GM20000 (cell line): ENCODE measurements around the gene PLEKHM3.

ENCODE experiments used
- DNase-seq: peaks from one replicate; pipeline ENCODE4 v3.0.0; 2012; ENCODE audit warnings: low spot score
- CTCF ChIP-seq: IDR thresholded peaks from 2 replicates; pipeline ENCODE4 v1.5.1; 2012; ENCODE audit warnings: mild to moderate bottlenecking, control low read depth; ENCODE audit errors: extremely low read depth, missing control alignments

The PLEKHM3 gene

GRCh38 chr2:207848545-207848928 lies 176.8 kb downstream of the PLEKHM3 start:
- TF ChIP-seq CTCF: no peak
- DNase-seq: no peak

- no peak for DNase-seq
- TF ChIP-seq CTCF: no peak
Observed at GRCh38 chr2:207847807-207848544, 177.4 kb downstream of the PLEKHM3 start.

- DNase-seq: no peak
- no peak for TF ChIP-seq CTCF
Observed at GRCh38 chr2:207847098-207847806, 178.1 kb downstream of the PLEKHM3 start.

DNA sequence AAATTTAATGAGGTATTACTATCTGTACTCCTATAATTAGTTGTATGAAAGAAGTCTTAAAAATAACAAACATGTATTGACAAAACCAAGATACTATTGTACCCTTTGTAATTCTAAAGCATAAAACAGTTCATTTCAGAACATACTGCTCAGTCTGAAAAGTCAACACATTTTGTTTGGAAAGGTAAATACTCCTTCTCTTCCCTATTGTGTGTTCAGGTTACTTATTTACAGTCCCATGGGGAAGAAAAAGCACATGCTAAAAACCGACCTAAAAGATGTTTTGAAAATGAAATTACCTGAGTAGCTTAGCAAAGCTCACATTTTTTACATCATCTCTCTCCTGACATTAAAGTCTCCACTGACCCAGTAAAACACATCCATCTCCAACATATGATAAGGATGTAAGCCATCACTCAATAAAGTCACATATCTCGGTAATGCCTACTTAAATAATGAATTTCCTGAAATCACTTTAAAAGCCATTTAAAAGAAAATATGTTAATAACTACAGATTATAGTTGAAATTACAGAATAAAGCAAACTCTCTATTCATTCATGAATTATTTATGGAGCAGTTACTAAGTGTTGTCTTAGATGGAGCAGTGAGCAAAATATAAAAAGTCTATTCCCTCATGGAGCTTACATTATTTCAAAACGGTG lies 180.0 kb downstream of the PLEKHM3 start:
- no peak for DNase-seq
- TF ChIP-seq CTCF: no peak

DNA sequence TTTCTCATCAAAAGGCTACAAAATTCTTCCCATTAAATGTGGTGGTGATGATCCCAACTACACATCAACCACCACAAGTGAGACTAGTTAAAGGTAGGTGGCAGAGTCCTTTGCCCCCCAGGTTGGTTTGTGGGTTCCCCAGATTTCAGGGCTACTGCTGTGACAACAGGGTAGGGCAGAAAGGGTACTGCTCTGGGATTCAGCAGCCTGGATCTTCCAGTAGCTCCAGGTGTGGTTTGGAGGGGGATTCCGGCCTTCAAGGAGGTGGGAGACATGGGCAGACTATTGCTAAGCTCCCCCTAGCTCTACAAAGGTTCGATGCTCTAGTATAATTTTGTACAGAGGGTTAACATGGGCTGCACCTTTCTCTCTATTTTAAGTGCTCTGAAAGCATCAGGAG lies 180.7 kb downstream of the PLEKHM3 start:
- no peak for DNase-seq
- no peak for TF ChIP-seq CTCF

DNA sequence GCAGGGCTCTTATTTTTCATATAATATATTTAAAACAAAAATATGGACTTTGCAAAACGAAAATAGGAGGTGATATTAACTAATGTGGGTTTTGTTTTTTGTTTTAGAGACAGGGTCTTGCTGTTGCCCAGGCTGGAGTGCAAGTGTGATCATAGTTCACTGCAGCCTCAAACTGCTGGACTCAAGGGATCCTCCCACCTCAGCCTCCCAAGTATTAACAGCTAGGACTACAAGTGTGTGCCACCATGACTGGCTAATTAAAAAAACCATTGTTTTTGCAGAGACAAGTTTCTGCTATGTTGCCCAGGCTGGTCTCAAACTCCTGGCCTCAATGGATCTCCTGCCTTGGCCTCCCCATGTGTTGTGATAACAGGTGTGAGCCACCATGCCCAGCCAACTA lies 185.2 kb downstream of the PLEKHM3 start:
- no peak for TF ChIP-seq CTCF
- DNase-seq: no peak

GRCh38 chr2:207839575-207839974 lies 185.8 kb downstream of the PLEKHM3 start:
- DNase-seq: no peak
- no peak for TF ChIP-seq CTCF
